CD4-positive, alpha-beta T cell treated with Interleukin-6 at 100 ng/mL for 8 hours (primary cell): ENCODE data around the gene MTX2.

ENCODE experiments used
- DNase-seq: peaks from one replicate; pipeline ENCODE4 v3.0.0-alpha.2; 2020; ENCODE audit warnings: mixed read lengths, low spot score

MTX2 gene

GRCh38 chr2:176380341-176380740, 111.1 kb downstream of the MTX2 start:
- DNase-seq: no peak

- DNase-seq: no peak
Measured at GRCh38 chr2:176383100-176383499, 113.9 kb downstream of the MTX2 start.

- DNase-seq: no peak
Measured at GRCh38 chr2:176383836-176384442, 114.7 kb downstream of the MTX2 start.

GRCh38 chr2:176385219-176385759, 116.0 kb downstream of the MTX2 start:
- no peak for DNase-seq

- DNase-seq: no peak
Measured at GRCh38 chr2:176385838-176386237, 116.6 kb downstream of the MTX2 start.
